BE2C (cell line): Measurements from ENCODE around the gene SLC5A9.

Experiments
- DNase-seq: peaks from one replicate; pipeline ENCODE4 v3.0.0-alpha.2; 2020
- H3K27me3 ChIP-seq: fragments of 250-450 bp; sonication (Bioruptor Pico); 2 replicates; pipeline ENCODE4 v1.5.1; 2020; ENCODE audit warnings: mild to moderate bottlenecking
- H3K36me3 ChIP-seq: fragments of 250-450 bp; sonication (Bioruptor Pico); 2 replicates; pipeline ENCODE4 v1.5.1; 2020; ENCODE audit warnings: mild to moderate bottlenecking
- H3K4me1 ChIP-seq: fragments of 250-450 bp; sonication (Bioruptor Pico); 2 replicates; pipeline ENCODE4 v1.5.1; 2020
- H3K4me3 ChIP-seq: 2 replicates; pipeline ENCODE4 v1.5.1; 2011; ENCODE audit warnings: low read depth, low read length
- H3K9me3 ChIP-seq: fragments of 250-450 bp; sonication (Bioruptor Pico); 2 replicates; pipeline ENCODE4 v1.5.1; 2020
- TF ChIP-seq, protein P1 (sequence below): IDR thresholded peaks from 2 replicates; pipeline ENCODE4 v1.5.1; 2012; ENCODE audit warnings: mild to moderate bottlenecking, low read depth, low read length

Gene SLC5A9

DNA sequence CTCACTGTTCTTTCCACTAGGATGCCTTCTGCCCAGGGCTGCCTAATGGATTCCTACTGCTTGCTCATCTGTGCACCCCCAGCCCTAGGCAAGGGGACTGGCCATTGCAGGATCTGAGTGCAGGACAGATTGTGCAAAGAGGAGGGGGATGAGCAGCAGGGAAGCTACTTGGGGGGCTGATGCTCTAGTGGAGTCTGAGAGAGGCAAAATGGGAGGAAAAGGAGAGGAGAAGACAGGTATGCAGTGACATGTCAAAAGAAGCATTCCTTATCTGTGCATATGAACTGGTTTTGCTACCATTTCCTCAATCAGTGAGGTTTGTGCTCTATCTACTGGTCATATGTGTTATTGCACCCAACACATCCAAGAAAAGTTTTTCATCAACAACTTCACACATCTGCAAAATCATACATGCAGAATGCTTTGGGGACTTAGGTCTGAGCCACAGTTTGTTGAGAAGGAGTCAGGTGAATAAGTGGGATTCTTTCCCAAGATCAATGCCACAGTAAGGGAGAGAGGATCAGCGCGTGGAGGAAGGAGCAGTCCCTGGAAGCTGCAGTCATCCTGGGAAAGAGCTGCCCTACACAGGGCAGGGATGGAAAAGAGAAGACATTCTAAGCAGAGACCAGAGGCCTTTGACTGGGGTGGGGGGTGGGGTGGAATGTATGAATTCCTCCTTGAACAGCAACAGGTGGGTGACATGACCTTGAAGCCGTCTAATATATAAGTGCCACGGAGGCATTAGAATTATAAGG, 14.4 kb downstream of the SLC5A9 start:
- H3K4me1 ChIP-seq = no peaks in the 10 kb centered on the region
- no peaks in the 10 kb centered on the region for H3K36me3 ChIP-seq
- TF ChIP-seq, protein P1, sequence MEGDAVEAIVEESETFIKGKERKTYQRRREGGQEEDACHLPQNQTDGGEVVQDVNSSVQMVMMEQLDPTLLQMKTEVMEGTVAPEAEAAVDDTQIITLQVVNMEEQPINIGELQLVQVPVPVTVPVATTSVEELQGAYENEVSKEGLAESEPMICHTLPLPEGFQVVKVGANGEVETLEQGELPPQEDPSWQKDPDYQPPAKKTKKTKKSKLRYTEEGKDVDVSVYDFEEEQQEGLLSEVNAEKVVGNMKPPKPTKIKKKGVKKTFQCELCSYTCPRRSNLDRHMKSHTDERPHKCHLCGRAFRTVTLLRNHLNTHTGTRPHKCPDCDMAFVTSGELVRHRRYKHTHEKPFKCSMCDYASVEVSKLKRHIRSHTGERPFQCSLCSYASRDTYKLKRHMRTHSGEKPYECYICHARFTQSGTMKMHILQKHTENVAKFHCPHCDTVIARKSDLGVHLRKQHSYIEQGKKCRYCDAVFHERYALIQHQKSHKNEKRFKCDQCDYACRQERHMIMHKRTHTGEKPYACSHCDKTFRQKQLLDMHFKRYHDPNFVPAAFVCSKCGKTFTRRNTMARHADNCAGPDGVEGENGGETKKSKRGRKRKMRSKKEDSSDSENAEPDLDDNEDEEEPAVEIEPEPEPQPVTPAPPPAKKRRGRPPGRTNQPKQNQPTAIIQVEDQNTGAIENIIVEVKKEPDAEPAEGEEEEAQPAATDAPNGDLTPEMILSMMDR = peak; percentile 53
- H3K9me3 ChIP-seq = no peaks in the 10 kb centered on the region
- no peaks in the 10 kb centered on the region for H3K27me3 ChIP-seq
- DNase-seq = no peak
- H3K4me3 ChIP-seq = no peak overlapping the region

GRCh38 chr1:48242141-48242736, 19.7 kb downstream of the SLC5A9 start:
- Histone ChIP-seq H3K4me1 (no peaks in the 10 kb centered on the region), H3K36me3 (no peaks in the 10 kb centered on the region), H3K27me3 (no peaks in the 10 kb centered on the region), H3K9me3 (no peaks in the 10 kb centered on the region), H3K4me3 (no peak overlapping the region)
- no peak for DNase-seq
- TF ChIP-seq, protein P1 = no peak

- Histone ChIP-seq H3K36me3 (no peaks in the 10 kb centered on the region), H3K4me3 (no peak overlapping the region), H3K4me1 (no peaks in the 10 kb centered on the region), H3K9me3 (no peaks in the 10 kb centered on the region), H3K27me3 (no peaks in the 10 kb centered on the region)
- TF ChIP-seq, protein P1 = no peak
- no peak for DNase-seq
Measured at GRCh38 chr1:48245106-48245505, 22.6 kb downstream of the SLC5A9 start.

DNA sequence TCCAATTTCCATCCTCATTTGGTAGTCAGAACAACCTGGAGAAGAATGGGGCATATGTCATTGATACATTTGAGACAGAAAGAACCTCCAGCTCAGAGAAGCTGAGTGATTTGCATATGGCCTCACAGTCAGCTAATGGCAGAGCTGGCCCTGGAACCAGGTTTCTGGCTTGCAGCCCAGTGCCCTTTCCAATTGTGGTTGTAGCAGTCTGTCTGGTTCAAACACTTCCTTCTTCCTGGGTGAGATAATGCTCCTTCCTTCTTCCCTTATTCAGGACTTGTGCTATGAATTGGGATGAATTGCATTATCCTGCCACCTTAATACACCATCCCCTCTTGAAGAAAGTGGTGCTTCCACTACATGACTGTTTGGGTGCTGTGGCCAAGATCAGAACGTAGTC, 24.2 kb downstream of the SLC5A9 start:
- H3K36me3 ChIP-seq = no peaks in the 10 kb centered on the region
- DNase-seq = peak; percentile 31
- no peaks in the 10 kb centered on the region for H3K4me1 ChIP-seq
- no peaks in the 10 kb centered on the region for H3K27me3 ChIP-seq
- H3K9me3 ChIP-seq = no peaks in the 10 kb centered on the region
- TF ChIP-seq, protein P1 = no peak
- H3K4me3 ChIP-seq = no peak overlapping the region

- H3K4me3 ChIP-seq = no peak overlapping the region
- H3K9me3 ChIP-seq = no peaks in the 10 kb centered on the region
Measured at GRCh38 chr1:48248356-48248755, 25.8 kb downstream of the SLC5A9 start.

More at GRCh38 chr1:48248356-48248755, 25.8 kb downstream of the SLC5A9 start:
- Histone ChIP-seq H3K4me1 (no peaks in the 10 kb centered on the region), H3K36me3 (no peaks in the 10 kb centered on the region), H3K27me3 (no peaks in the 10 kb centered on the region)
- TF ChIP-seq, protein P1 = no peak
- no peak for DNase-seq
